Measurements from ENCODE around the gene OSBP2.
A peak's percentile ranks its signal among the peaks of the same experiment; 100 is the strongest.

GRCh38 chr22:30816413-30816812, 121.7 kb downstream of the OSBP2 start:
- TF ChIP-seq BHLHE40 (IDR thresholded peaks at IDR 0.05; ENCODE audit: borderline replicate concordance in 1 of 2, low read depth in 2 of 2, low read length in 1 of 2) (no peak), EZH2 (IDR thresholded peaks at IDR 0.05; ENCODE audit: borderline replicate concordance, control insufficient read depth, low read depth, low read length) (no peak), NFIC (IDR thresholded peaks at IDR 0.05; ENCODE audit: low read depth, low read length) (no peak), ZBTB33 (IDR thresholded peaks at IDR 0.05) (no peak), CTCF (IDR thresholded peaks at IDR 0.05 in 2 of 3, conservative IDR thresholded peaks at IDR 0.05 in 1 of 3; ENCODE audit: control insufficient read depth in 2 of 3, extremely low read depth in 1 of 3, insufficient read depth in 1 of 3, low read depth in 3 of 3, low read length in 3 of 3) (peak in 2 of 3 experiments; percentile 9 to 18; a peak in 2 of 6 replicates), YY1 (IDR thresholded peaks at IDR 0.05; ENCODE audit: low read depth, low read length) (no peak), RAD51 (IDR thresholded peaks at IDR 0.05) (no peak), CEBPB (IDR thresholded peaks at IDR 0.05; ENCODE audit: borderline replicate concordance in 1 of 2, low read depth in 2 of 2, low read length in 2 of 2) (no peak), POLR2A (IDR thresholded peaks at IDR 0.05; ENCODE audit: low read depth, low read length) (no peak), SIN3A (IDR thresholded peaks at IDR 0.05; ENCODE audit: low read depth, low read length) (no peak), GABPA (IDR thresholded peaks at IDR 0.05; ENCODE audit: low read depth) (no peak), TAF1 (IDR thresholded peaks at IDR 0.05; ENCODE audit: borderline replicate concordance, low read depth, low read length) (no peak), ZNF217 (IDR thresholded peaks at IDR 0.05) (no peak), CBX5 (IDR thresholded peaks at IDR 0.05; ENCODE audit: low read depth) (no peak)
